NCI-H345 treated with DMSO at 0.1 percent for 48 hours (cell line): ENCODE results near the gene FNIP1.
"Not testable (repeated sequence)": the region's sequence is repeated elsewhere in the genome, so short reads cannot be mapped to it uniquely, and the experiment has no call there.

Experiments
- DNase-seq: peaks from one replicate; lab custom pipeline; 2025; ENCODE audit not compliant: unreplicated experiment; lab: John Stamatoyannopoulos, UW

Gene FNIP1

GRCh38 chr5:131787736-131788135 is 9.1 kb downstream of the FNIP1 start:
- no peak for DNase-seq

DNA sequence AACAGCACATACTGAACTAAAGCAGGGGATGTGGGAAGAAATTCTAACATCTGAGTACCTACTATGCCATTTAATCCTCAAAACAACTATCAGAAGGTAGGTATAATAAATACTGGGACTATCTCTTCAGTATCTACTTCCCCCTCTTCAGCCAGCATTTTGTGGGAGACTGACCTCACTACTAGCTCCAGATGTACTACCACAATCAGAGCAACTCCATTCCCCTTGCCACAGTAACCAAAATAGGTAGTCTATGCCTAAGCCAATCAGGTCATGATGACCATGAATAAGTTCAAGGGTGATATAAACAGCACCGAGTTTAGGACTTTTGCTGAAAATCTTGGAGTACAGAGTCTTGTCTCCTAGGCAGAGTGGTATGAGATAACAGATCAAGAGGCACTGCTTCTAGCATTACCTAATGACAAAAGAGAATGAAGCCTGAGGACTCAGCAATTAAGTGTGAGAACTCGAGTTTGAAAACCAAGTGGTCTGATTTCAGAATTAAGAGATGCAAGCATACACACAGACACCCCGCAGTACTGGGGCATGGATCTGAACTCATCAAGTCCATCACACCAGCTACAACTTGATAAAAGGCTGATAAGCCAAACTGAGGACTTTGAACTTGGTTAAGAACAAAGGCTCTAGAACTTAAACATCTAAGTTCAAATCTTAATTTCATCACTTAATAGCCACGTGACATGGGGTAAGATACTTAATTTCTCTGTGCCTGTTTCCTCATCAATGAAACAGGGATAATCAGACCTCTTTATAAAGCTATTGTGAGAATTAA is 9.7 kb downstream of the FNIP1 start:
- DNase-seq: no peak

DNA sequence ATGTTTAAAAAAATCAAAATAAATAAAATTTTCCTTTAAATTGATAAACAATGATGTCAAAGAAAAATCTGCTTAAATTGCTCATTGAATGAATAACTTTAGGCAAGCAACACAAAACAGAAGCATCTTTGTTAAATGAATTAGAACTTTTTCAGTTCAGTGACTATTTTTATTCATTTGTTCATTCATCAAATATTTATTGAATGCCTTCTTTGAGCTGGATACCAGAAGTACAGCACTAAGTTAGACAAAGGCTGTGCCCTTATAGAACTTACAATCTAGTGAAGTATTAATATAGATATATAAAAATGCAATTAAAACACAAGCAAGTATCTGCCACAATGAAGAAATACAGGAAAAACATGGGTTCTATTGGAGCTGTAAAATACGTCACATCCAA is 10.8 kb downstream of the FNIP1 start:
- no peak for DNase-seq

GRCh38 chr5:131783874-131784273 is 12.9 kb downstream of the FNIP1 start:
- DNase-seq: no peak

DNA sequence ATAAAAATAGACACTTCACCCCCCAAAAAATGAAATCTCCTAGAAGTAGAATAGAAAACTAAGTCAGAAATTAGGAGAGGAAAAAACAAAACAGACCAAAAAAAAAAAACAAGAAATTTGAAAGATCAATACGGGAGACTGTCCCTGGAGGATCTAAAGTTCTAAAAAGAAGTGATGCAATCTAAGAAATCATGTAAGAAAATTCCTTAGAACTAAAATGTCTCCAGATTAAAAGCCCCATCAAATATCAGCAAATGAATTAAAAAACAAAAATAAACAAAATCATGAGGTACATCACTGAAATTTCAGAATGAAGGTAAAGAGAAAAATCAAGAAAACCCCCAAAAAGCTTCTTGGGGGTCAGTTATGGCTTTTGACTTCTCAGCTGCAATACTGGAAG is 13.5 kb downstream of the FNIP1 start:
- no peak for DNase-seq

GRCh38 chr5:131782717-131783116 is 14.1 kb downstream of the FNIP1 start:
- DNase-seq: no peak

- DNase-seq: not testable (repeated sequence)
Observed at GRCh38 chr5:131778141-131778540, 18.7 kb downstream of the FNIP1 start.

DNA sequence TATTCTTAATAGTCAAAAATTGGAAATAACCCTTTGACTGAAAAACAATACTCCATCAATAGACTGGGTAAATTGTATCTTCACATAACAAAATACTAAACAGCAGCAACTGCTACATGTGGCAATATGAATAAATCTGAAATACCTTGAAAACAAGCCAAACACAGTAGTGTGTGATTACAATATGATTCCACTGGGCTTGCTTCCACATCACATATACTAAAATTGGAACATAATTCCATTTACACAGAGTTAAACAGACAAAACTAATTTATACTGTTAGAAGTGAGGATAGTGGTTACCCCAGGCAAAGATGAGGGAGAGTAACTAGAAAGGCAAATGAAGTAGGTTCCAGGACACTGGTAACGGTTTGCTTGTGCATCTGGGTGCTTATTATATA is 20.4 kb downstream of the FNIP1 start:
- no peak for DNase-seq

DNA sequence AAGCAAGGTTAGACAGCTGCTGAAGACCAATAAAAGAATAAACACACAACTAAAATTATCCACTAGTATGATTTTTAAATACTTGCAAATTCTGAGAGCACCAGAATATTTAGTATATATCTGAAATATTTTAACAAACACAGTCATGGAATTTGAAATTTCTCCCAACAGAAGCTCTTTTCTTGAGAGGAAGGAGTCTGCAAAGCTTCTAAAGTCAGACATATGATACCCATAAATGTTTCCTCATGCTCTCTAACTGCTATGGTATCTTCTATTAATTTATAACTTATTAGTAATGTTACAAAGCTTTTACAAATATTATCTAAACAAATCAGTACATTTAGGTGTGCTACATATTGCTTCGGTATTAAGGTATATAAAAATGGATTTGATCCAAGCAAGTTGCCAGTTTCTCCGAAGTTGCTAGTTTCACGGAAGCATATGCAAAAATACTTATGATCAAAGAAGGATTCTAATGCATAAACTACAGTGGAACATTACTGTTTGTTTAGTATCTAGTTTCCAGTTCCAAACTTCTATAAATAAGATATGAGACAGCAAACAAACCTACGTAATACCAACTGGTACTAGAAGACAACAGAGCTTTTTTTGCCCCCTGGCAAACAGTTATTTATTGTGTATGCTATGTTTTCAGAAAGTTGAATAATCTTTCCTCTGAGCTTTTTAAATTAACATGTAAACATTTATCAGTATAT is 22.0 kb downstream of the FNIP1 start:
- DNase-seq: no peak

DNA sequence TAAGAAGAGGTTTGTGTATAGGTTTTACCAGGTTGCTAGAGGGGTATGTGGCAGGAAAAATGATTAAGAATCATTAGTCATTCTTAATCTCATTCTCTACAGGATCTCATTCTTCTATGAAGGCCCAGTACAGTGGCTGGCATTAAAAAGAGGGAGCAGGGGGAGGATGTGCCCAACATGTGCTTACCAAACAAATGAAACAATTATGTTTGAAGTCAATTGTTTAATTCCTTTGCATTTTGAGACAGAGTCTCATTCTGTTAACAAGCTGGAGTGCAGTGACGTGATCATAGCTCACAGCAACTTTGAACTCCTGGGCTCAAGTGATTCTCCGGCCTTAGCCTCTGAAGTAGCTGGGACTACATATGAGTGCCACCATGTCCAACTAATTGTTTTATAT is 23.0 kb downstream of the FNIP1 start:
- no peak for DNase-seq

DNA sequence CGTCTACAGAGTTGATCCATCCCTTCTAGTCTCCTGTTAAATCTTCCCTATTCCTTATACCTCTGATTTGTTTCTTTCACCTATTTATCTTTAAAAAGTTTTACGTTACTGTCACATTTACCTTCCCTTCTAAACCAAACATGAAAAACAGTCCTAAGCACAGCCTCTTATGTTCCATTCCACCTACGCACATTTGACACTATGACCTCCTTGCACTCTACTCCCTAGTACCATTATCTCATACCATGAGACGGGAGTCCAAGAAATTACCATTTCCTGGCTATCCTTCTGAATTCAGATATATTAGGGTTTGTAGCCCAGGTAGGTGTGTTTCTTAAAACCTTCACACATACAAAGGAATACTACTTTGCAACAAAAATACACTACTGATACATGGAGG is 25.1 kb downstream of the FNIP1 start:
- no peak for DNase-seq

GRCh38 chr5:131769961-131770360 is 26.9 kb downstream of the FNIP1 start:
- no peak for DNase-seq

GRCh38 chr5:131769336-131769735 is 27.5 kb downstream of the FNIP1 start:
- DNase-seq: no peak

DNA sequence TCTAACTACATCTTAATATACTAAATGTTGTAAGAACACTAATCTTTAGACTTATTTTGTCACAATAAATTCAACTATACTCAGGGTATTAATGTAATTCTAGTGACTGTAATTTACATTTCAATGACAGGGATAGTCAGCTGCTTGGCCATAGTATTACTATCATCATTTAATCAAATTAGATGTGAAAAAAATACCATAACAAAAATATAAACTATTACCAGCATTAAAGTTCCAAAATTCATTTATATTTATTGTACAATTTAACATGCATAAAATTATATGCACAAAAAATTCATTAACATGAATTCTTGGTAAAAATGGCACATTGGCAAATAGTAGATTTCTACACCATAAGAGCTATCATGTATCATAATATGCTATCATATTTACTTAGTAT is 28.9 kb downstream of the FNIP1 start:
- no peak for DNase-seq

DNA sequence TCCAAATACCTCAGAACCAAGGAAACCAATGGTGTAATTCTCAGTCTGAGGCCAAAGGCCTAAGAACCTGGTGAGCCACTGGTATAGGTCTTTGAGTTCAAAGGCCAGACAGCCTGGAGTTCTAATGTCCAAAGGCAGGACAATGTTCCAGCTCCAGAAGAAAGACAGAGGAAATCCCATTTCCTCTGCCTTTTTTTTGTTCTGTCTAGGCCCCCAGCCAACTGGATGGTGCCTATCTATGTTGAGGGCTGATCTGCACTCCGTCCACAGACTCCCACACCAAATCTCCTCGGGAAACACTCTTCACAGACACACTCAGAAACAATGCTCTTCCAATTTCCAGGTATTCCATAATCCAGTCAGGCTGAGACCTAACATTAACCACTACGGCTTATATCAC is 30.1 kb downstream of the FNIP1 start:
- no peak for DNase-seq

DNA sequence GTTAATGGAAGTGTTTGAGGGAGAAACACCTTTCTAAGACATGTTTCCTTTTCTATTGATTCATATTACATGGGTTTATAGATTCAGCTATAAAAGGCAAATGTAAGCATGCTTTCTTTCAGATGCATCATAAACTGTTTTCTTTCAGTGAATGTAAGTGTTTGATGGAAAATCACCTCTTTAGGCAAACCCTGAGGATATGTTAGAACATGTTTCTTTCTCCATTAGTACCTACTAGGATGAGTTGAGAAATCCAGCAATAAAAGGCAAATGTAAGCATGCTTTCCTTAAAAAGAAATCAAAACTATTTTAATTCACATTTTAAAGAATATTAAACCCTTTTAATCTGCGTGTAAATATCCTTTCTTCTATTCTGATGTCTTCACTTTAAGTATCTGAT is 31.6 kb downstream of the FNIP1 start:
- DNase-seq: no peak

DNA sequence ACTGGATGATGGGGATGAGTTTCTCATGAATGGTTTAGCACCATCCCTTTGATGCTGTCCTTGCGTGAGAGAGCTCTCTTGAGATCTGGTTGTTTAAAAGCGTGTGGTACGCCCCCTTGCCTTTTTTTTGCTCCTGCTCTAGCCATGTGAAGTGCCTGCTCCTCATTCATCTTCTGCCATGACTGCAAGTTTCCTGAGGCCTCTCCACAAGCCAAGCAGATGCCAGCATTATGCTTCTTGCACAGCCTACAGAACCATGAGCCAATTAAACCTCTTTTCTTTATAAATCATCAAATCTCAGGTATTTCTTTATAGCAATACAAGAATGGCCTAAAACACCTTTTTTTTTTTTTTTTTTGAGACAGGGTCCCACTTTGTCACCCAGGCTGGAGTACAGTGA is 32.8 kb downstream of the FNIP1 start:
- no peak for DNase-seq

DNA sequence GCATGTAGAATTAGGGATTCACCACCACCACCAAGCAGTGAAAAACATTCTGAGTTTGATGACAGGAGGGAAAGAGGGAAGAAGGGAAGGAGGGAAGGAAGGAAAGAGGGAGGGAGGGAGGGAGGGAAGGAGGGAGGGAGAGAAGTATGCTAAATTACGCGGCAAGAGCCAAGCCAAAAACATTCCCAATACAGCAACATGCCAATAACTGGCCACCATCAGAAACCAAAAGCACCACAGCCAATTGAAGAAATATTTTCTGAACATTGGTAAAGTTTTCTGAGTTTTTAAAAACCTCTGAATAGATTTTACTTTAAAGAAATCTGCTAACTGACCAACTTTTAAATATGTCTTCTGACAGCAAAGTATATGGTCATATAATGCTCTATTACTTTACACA is 36.0 kb downstream of the FNIP1 start:
- no peak for DNase-seq

GRCh38 chr5:131759704-131760103 is 37.1 kb downstream of the FNIP1 start:
- no peak for DNase-seq

DNA sequence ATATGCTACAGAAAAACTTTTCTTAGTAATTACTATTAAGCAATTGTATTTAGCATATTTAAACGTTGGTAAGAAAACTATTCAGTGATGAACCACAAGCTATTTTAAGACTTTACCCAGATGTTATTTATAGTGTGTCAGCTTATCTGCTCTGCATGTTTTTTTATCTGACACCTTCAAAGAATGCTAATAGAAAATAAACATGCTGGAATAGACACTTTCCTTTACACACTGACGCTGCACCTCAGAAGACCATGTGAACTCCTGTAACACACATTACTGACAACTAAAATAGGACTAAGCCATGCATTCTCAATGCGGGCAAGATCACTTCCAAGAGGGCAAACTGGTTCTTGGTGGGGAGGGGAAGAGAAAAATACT is 38.3 kb downstream of the FNIP1 start:
- no peak for DNase-seq

- no peak for DNase-seq
Observed at GRCh38 chr5:131757830-131758519, 38.8 kb downstream of the FNIP1 start.

DNA sequence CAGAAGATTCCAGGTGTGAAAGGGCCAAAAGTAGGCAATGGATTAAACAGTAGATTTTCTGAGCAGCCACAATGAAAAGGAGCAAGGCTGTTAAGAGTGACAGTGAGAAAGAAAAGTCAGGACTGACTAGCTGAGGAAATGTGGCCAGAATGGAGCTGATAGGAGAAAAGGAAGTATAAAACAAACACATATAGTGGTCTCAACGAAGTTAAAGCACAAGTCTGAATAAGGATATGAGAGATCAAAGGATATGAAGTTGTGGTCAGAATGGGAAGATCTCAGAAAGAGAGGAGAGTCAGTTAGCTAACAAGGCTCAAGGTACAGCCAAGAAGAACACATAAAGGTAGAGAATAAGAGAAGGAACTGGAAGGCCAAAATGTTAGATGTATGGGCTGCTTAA is 39.9 kb downstream of the FNIP1 start:
- no peak for DNase-seq
